Hepatic stellate cell (primary cell): ENCODE results near the gene BLTP2.

Source experiments
- DNase-seq: peaks from one replicate; pipeline ENCODE4 v3.0.0; 2011; ENCODE audit warnings: low spot score

The BLTP2 gene

GRCh38 chr17:28598799-28599310 lies 46.1 kb downstream of the BLTP2 start, which contains the start of gene SPAG5:
SPAG5 (minus strand) TSS chr17:28599025; CDS start chr17:28598946, 79 bp downstream.
- peak; percentile 98 for DNase-seq

GRCh38 chr17:28598389-28598788 lies 46.6 kb downstream of the BLTP2 start:
- DNase-seq: no peak

DNA sequence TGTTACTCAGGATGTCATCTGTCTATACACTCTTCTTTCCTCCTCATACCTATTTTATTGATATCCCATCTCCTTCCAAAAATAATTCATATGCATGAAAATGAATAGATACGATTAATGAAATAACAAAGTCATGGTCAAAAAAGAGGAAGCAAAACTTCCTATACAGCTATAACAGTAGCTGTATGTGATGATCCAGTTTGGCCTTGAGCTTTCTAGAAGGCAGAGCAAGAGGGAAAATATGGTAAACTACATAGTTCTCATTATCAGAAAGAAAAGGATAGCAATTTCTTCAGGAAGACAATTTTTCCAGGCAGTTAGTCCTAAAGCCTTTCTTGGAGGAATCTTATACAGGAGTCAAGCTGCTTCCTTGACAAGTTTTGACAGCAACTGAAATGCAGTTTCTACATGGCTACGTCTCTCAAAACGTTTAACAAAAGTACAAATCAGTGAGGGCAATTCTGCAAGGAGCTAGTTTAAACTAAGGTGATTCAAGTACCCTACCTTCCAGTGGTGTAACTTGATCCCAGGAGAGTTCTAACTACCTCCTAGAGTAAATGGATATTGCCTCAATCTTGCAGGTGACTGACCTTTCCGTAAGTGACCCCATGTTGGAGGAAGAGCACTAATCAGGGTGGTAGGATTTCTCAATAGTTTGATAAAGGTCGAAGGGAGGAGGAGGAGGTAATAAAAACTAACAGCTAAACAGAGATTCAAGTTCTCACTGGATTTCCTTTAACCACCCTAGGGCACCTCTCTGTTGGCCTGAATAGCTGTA lies 47.2 kb downstream of the BLTP2 start:
- no peak for DNase-seq
